COLO668 (cell line): ENCODE data around the gene NPDC1.
A peak's percentile ranks its signal among the peaks of the same experiment; 100 is the strongest.

Source experiments
- DNase-seq: peaks from one replicate; lab custom pipeline; 2025; ENCODE audit not compliant: unreplicated experiment; lab: John Stamatoyannopoulos, UW

Gene NPDC1

GRCh38 chr9:137057545-137057944 lies 11.6 kb upstream of the NPDC1 start:
- DNase-seq = peak; percentile 83

GRCh38 chr9:137056739-137057415 lies 10.9 kb upstream of the NPDC1 start:
- peak; percentile 66 for DNase-seq

GRCh38 chr9:137055385-137056364 lies 9.7 kb upstream of the NPDC1 start:
- peak; percentile 42 for DNase-seq

GRCh38 chr9:137054932-137055384 lies 9.0 kb upstream of the NPDC1 start:
- no peak for DNase-seq

GRCh38 chr9:137053944-137054931 lies 8.3 kb upstream of the NPDC1 start, which contains the start of gene ENTPD2:
TSS of gene ENTPD2 (minus strand) at chr9:137054061. CDS start at chr9:137053997, 64 bp downstream.
- DNase-seq = peak; percentile 89

GRCh38 chr9:137052998-137053943 lies 7.3 kb upstream of the NPDC1 start:
- DNase-seq = peak; percentile 69

- DNase-seq = no peak
These were observed 6.3 kb upstream of the NPDC1 start for GRCh38 chr9:137052293-137052692.

- DNase-seq = no peak
These were observed 5.3 kb upstream of the NPDC1 start for GRCh38 chr9:137051145-137051724.

GRCh38 chr9:137050570-137050969 lies 4.6 kb upstream of the NPDC1 start:
- no peak for DNase-seq

- DNase-seq = peak; percentile 88
These were observed 3.8 kb upstream of the NPDC1 start for GRCh38 chr9:137049544-137050449.

GRCh38 chr9:137048655-137049543 lies 2.9 kb upstream of the NPDC1 start:
- no peak for DNase-seq

GRCh38 chr9:137045294-137046087 lies 486 bp downstream of the NPDC1 start:
- DNase-seq = peak; percentile 76

- DNase-seq = peak; percentile 84
These were observed 1.3 kb downstream of the NPDC1 start for GRCh38 chr9:137044502-137045177.

- peak; percentile 72 for DNase-seq
These were observed 1.9 kb downstream of the NPDC1 start for GRCh38 chr9:137044037-137044436.
